NCI-H128 (cell line): ENCODE data around the gene PINLYP.
A peak's percentile ranks its signal among the peaks of the same experiment; 100 is the strongest.
"Not testable (repeated sequence)": the region's sequence is repeated elsewhere in the genome, so short reads cannot be mapped to it uniquely, and the experiment has no call there.

ENCODE experiments used
- DNase-seq: peaks from one replicate; lab custom pipeline; 2025; ENCODE audit not compliant: unreplicated experiment; lab: John Stamatoyannopoulos, UW

The PINLYP gene

DNA sequence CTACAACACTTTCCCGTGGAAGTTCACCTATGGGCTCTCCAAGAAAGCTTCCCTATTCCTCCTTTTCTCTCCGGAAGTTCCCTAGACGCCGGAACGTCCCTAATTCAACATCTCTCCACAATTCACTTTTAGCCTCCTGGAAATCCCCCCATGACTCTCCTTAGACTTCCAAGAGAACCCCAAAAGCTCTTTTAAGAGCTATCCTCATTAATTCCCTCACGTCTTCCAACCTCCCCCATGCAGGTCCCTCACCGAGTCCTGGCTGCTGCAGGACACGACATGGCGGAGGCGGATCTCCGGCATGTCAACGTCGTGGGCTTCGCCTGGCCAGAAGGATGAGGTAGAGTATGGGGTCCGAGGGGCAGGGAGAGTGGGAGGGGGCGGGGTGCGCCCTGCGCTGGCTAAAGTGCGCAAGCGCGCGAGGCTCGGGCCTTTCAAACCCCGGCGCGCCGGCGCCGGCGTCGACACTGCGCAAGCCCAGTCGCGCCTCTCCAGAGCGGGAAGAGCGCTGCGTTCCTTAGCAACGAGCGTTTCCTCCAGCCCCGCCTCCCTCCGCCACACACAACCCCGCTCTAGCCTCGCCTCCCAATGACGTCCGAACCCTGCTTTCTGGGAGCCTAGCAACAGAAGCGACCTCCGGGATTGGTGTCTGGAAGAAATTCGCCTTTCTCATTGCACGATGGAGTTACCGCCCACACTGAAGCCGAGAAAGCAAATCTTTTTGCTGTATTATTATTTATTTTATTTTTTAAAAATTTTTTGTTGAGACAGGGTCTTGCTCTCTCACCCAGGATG lies at the start of gene PINLYP, which contains the start of gene XRCC1:
Gene PINLYP, plus strand, starts transcription at position 646 of the 795 bp plus-strand sequence. CDS start 1,391 bp downstream, outside the sequence.
Gene XRCC1, minus strand, starts transcription at position 372 of the 795 bp plus-strand sequence. Its CDS starts 69 bp downstream, at position 303.
- DNase-seq = peak; percentile 98

DNA sequence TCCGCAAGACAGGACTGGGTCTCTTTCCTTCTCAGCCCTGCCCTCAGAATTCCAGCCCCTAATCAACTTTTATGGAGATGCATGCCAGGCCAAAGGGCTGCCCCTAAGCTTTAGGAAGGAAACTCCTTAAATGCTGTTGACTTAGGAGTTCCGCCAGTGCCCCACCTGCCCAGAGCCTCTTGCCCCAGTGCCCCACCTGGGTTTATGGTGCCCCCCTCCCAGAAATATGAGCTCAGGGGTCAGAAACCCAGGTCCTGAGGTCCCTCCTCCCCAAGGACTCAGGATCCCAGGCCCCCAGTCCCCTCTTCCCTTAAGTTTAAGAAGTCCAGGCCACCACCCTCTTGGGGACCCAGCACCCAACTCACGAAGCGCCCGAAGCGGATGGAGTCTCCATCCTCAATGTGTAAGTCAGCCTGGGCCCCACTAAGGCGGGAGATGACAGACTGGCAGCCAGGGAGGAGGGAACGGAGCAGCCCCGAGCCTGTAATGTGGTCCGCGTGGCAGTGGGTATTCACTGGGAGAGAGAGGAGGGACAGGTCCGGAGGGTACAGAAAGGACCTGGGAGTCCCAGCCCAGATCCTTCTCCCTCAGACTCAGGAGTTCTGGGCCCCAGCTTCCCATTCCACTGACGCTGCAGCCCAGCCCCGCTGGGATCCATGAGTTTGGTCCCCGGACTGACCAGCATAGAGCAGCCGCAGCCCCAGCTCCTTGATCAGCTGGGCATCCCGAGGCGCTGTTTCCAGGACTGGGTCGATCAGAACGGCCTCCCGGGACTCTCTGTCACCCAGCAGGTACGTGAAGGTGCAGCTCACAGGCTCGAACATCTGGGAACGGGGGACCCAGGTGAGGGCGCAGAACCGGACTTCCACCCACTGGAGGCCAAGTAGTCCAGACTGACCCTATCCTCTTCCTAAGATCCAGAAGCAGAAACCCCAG lies 49.5 kb upstream of the PINLYP start:
- no peak for DNase-seq

DNA sequence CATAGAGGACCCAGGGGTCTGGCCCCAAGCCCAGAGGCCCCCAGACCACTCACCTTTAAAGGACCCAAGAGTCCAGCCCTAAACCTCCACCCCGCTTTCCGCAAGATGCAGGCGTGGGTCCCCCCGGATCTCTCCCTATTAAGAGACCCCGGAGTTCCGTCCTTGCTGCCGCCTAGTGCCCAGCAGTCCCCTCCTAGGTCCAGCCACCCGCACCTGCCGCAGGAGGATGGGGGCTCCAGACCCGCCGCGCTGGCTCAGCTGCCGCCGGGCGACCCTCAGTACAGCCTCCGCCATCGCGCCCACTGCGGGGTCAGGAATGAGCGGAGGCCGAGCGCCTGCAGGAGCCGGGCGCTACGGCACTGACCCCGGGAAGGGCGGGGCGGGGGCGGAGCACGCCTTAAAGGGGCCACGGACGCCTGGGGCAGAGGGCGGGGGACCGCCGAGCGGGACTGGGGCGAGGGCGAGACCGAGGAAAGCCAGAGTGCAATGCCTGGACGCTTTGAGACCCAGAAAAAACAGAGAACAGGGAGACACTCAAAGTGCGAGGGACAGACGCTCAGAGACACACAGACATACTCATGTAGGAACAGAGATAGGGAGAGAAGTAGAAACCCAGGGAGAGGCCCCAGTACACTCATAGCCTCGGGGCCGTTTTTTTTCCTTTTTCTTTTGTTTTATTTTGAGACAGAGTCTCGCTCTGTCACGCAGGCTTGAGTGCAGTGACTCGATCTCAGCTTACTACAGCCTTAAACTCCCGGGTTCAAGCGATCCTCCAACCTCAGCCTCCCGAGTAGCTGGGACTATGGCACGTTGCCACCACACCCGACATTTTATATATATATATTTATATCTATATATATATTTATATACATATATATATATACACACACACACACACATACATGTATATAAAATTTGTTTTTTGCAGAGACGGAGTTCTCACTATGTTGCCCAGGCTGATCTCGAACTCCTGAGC lies 48.4 kb upstream of the PINLYP start, which contains the start of gene ETHE1:
Gene ETHE1, minus strand, starts transcription at position 318 of the 976 bp plus-strand sequence. Its CDS starts 24 bp downstream, at position 294.
- no peak for DNase-seq

DNA sequence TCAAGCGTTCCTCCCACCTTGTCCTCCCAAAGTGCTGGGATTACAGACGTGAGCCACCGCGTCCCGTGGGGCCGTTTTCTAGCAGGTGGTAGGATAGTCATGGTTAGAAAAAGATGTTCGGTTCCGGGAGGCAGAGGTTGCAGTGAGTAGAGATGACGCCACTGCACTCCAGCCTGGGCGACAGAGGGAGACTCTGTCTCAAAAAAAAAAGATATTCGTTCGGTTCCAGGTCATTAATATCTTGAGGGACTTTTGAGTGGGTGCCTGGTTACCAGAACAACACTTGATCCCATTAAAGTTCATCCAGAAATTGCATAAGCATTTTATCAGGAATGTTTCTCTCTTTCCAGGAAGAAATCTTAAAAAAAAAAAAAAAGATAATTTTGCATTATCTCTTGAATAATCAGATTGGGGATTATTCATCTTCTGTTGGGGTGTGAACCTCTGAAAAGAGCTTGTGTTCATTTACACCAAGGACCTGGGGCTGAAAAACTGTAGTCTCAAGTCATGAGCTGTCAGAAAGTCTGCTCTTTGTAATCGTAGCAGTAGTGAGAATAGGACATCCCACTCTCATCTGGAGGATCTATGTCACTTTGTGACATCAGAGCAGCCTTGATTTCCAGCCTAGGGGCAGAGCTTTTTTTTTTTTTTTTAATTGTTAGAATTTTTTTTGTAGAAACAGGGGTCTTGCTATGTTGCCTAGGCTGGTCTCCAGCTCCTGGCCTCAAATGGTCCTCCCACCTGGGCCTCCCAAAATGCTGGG lies 47.6 kb upstream of the PINLYP start:
- DNase-seq = peak; percentile 39

DNA sequence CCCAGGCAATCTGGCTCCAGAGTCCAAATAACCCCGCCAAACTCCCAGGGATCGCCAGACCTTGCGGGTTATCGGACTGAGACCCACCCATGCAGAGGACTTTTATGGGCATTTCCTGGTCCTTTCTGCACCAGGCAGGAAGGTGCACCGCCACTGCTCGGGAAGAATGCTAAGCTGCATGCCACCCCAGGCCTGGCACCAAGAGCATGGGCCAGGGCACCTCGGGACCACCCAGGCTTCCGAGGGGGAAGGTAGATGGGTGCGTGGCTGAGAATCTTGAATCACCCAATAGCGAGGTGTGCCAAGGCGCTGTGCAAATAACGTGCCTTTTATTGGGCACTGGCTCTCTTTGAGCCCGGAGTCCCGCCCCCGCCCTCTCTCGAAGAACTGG lies 43.0 kb upstream of the PINLYP start:
- no peak for DNase-seq

DNA sequence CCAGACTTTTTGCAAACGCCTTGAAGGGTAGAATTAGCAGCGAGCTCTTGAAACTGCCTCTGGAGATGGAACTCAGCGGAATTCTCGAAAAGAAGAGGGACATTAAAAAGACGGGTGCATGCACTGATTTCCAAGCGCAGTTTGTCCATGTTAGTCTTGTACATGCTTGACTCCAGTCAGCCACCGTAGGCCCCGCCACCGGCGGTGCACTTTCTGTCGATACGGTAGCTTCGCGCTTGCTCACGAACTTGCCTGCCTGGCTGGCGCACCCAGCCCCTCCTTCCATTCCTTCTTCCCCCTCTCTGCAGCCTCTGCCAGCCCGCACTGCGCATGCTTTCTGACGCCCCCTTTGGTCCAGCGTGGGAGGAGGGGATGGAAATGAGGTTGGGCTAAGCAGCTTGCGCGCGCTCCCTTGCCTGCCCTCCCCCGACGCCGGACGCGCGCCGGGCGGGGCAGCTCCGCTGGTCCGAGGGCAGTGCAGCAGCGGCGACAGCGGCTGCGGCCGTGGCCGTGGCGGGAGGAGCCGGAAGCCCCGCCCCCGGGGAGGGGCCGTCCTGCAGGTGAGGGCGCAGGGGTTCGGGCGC lies 42.5 kb upstream of the PINLYP start, which contains the start of gene ZNF575:
Gene ZNF575, plus strand, starts transcription at position 227 of the 584 bp plus-strand sequence. CDS start 1,235 bp downstream, outside the sequence.
- peak; percentile 84 for DNase-seq

DNA sequence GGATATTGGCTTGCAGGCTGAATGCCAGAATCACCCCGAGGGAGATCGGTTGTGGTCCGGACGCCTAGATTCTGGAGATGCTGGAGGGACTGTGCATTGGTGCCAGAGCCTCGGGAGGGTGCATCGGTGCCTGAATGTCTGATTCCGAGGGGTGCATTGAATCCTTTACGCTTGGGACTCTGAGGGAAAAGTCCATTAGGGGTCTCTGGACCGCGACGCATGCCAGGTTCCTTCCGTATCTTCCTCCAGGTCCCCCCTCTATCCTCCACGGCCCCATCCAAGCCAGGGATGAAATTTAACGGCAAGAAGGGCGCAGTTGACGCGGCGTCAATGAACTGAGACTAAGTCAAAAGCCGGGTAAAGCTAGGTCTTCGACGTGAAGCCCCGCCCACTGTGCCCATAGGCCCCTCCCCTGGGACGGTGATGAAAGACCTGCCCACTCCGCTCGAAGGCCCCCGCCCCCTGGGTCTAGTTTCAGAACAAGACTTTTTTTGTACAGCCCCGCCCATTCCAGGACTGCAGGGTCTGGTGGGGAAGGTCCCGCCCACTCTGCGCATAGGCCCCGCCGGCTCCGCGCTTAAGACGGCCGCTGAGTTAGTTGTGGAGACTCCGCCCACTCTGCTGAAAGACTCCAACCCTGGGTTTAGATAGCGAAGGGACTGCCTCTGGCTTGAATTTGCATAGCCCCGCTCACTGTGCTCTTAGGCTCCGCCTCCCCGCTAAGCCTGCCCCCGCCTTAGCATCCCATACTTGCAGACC lies 41.9 kb upstream of the PINLYP start:
- DNase-seq = peak; percentile 93

DNA sequence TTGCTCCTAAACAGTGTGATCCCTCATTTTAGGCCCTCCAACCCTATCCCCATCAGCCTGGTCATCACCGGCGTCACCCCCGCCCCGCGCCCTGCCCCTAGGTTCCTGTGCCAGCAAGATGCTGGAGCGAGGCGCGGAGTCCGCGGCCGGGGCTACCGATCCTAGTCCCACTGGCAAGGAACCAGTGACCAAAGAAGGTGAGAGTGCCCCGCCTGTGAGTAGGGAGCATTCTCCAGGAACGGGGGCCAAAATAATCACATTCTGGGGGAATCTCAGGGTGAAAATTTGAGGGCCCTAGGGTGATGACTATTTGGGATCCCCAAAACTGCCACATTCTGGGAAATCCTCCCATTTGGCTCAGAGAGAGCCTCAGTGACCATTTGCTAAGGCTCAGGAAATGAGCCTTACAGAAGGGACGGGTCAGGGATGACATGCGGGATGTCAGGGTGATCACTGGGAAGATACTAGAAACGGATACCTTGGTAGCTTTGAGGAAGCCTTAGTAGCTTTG lies 41.2 kb upstream of the PINLYP start:
- no peak for DNase-seq

DNA sequence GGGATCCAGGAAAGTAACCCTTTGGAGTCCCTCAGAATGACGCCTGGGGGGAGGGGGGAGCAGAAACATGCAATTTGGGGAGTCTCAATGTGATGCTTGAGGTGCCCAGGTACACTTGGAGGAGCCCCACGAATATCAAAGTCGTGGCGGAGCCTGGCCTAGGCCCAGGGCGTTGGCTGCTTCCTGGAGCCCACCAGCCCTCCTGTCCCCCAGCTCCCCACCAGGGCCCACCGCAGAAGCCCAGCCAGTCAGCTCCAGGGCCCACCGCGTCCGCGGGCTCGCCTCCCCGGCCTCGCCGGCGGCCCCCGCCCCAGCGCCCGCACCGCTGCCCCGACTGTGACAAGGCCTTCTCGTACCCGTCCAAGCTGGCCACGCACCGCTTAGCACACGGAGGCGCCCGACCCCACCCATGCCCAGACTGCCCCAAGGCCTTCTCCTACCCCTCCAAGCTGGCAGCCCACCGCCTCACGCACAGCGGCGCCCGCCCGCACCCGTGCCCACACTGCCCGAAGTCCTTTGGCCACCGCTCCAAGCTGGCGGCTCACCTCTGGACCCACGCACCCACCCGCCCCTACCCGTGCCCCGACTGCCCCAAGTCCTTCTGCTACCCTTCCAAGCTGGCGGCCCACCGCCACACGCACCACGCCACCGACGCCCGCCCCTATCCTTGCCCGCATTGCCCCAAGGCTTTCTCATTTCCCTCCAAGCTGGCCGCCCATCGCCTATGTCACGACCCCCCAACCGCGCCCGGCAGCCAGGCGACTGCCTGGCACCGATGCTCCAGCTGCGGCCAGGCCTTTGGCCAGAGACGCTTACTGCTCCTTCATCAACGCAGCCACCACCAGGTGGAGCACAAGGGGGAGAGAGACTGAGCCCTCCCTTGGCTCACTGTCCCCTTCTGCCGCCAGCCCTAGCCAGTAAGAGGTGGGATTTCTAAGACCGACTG lies 40.5 kb upstream of the PINLYP start:
- DNase-seq = no peak

DNA sequence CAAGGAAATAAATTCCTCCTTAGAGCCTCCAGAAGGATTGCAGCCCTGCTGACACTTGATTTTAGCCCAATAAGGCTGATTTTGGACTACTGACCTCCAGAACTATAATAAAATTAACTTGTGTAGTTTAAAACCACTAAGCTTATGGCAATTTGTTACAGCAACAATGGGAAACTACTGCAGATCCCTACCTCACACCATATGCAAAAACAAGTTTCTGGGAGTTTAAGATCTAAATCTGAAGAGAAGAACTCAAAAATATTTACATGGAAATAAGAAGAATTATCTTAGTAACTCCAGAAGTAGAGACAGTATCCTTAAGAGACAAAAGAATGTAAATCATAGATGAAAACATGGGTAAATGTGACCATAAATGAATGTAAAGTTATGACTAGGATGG lies 36.7 kb upstream of the PINLYP start:
- no peak for DNase-seq

DNA sequence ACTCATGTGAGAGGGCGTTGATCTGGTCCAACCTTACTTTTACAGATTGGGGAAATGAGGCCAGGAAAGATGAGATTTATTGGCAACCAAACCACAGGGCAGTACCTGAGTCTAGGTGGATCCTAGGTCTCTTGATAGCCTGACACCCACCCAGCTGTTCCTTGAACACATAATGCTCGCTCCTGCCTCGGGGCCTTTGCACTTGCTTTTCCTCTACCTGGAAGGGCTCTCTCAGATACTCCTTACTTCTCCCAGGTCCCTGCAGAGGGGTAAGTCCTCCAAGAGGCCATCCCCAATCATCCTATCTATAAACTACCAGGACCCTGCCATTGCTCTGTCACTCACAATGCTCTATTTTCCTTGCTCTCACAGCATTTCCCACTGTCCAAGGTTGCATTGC lies 35.2 kb upstream of the PINLYP start:
- no peak for DNase-seq

DNA sequence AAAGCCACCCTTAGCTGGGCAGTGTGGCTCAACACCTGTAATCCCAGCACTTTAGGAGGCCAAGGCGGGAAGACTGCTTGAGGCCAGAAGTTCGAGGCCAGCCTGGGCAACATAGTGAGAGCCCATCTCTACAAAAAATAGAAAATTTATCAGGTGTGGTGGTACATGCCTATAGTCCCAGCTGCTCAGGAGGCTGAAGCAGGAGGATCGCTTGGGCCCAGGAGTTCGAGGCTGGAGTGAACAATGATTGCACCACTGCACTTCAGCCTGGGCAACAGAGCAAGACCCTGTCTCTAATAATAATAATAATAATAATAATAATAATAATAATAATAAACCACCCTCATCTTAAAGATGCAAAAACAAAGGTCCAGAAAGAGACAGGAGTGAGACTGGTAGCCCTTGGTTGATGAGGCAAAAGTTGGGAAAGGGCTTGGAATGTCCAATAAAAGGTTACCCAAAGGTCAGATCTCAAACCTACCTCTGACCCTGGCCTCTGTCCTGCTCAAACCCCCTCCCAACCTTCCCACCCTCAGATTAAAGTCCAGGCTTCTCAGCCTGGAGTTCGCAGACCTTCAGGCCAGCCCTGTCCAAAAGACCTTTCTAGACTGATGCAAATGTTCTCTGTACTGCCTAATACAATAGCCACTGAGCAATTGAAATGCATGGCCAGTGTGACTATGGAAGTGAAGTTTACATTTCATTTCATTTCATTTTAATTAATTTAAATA lies 33.5 kb upstream of the PINLYP start:
- DNase-seq = no peak

DNA sequence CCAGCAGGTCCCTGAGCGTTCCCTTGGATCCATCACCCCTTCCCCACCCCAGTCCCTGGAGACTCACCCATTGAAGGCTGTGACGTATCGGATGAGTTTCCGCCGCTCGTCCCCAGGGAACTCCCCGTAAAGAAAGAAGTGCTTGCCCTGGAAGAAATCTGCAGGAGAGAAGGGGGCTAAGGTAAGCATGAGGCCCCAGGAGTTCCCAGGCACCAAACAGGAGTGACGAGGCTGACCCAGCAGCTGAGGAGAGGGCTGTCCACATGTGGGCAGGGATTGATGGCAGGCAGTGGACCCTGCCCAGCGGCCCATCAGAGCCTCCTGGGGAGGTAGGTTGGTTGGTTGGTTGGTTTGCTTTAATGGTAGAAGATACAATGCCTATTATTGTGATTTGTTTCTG lies 31.5 kb upstream of the PINLYP start:
- DNase-seq = no peak

DNA sequence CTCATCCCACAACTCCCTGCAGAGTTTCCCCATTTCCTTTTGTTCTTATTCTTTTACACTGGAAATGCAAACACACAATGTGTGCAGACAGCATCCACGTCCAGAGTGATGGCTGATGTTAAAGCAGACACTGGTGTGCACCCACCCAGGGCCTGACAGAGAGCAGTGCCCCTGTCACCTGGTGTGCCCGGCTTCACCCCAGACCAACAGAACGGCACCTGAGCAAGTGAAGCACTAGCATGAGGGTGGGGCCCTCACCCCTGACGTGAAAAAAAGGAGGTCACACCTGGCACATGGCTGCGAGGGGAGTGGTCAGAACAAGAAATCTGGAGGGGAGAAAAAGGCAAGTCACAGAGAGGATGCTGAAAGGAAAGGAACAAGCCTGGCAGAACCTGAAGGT lies 30.3 kb upstream of the PINLYP start:
- DNase-seq = no peak

DNA sequence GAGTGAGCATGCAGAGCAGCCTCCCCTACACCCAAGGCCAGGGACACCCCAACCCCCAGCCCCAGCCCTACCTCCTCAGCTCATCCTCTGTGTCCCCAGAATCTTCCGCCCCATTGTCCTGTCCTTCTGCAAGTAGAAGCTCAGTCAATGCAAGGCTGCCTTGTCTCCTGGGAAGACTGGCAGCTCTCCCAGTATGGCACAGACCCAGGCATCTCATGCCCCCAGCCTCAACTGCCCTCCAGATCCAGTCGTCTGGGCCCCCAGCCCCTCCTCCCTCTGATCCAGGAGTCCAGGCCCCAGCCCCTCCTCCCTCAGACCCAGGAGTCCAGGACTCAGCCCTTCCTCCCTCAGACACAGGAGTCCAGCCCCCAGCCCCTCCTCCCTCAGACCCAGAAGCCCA lies 29.6 kb upstream of the PINLYP start:
- no peak for DNase-seq

DNA sequence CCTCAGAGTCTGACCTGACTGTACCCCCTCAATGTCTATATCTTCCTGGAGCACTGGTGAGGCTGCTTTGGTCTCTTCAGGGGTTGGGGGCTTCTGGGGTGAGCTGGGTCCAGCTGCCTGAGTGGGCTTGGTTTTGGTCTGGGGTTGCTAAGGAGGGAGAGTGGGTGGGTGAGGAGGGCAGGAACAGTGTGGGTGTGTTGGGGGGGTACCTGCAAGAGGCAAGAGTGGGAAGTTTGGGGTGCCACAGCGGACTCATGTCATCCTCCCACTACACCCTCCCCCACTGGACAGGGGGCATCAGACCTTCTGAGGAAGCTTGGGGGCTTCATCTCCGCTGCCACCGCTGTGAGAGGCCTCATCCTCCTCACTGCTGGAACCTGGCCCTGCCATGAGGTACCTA lies 29.0 kb upstream of the PINLYP start:
- no peak for DNase-seq

DNA sequence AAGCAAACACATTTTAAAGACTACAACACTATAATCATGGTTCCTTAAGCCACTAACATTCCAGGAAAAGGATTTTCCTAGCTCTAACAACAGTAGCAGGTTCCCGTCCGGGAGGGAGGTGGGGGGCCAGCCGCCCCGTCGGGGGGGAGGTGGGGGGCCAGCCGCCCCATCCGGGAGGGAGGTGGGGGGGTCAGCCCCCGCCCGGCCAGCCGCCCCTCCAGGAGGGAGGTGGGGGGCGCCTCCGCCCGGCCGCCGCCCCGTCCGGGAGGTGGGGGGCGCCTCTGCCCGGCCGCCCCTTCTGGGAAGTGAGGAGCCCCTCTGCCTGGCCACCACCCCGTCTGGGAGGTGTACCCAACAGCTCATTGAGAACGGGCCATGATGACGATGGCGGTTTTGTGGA lies 27.7 kb upstream of the PINLYP start:
- DNase-seq = not testable (repeated sequence)
